IPS-18c (cell line): ENCODE results near the gene BPI.

Experiments used
- H3K4me3 ChIP-seq: 2 replicates; pipeline ENCODE4 v1.7.0; 2013; ENCODE audit warnings: low read depth, mild to moderate bottlenecking, low read length, moderate library complexity; ENCODE audit not compliant: insufficient read depth
- H3K9me3 ChIP-seq: one replicate; pipeline ENCODE4 v1.6.1; 2013; ENCODE audit warnings: mild to moderate bottlenecking, low read length, moderate library complexity; ENCODE audit not compliant: control insufficient read depth, insufficient read depth

The BPI gene

GRCh38 chr20:38339997-38340396, 36.0 kb downstream of the BPI start:
- Histone ChIP-seq H3K4me3 (no peak overlapping the region), H3K9me3 (no peaks in the 10 kb centered on the region)

- Histone ChIP-seq H3K4me3 (no peak overlapping the region), H3K9me3 (no peaks in the 10 kb centered on the region)
These were observed 36.7 kb downstream of the BPI start for GRCh38 chr20:38340693-38341092.

GRCh38 chr20:38342216-38342615, 38.3 kb downstream of the BPI start:
- no peak overlapping the region for H3K4me3 ChIP-seq
- no peaks in the 10 kb centered on the region for H3K9me3 ChIP-seq

- Histone ChIP-seq H3K9me3 (no peaks in the 10 kb centered on the region), H3K4me3 (no peak overlapping the region)
These were observed 38.9 kb downstream of the BPI start for GRCh38 chr20:38342713-38343310.

- H3K4me3 ChIP-seq = peak overlapping the region; percentile 15; the same call in 1 of the 2 replicates
- H3K9me3 ChIP-seq = no peaks in the 10 kb centered on the region
These were observed 39.6 kb downstream of the BPI start for GRCh38 chr20:38343311-38344106.

GRCh38 chr20:38344107-38344701, 40.2 kb downstream of the BPI start:
- Histone ChIP-seq H3K9me3 (no peaks in the 10 kb centered on the region), H3K4me3 (peak overlapping the region; percentile 15; the same call in 1 of the 2 replicates)

GRCh38 chr20:38345643-38346042, 41.7 kb downstream of the BPI start:
- no peaks in the 10 kb centered on the region for H3K9me3 ChIP-seq

GRCh38 chr20:38346247-38346651, 42.3 kb downstream of the BPI start, which contains the start of gene LBP:
LBP (plus strand) TSS chr20:38346482; CDS start chr20:38346517, 35 bp downstream.
- H3K4me3 ChIP-seq = no peak within 1 kb of the TSS
- H3K9me3 ChIP-seq = no peaks in the 10 kb centered on the region

More at GRCh38 chr20:38345643-38346042, 41.7 kb downstream of the BPI start:
- H3K4me3 ChIP-seq = no peak overlapping the region

- H3K9me3 ChIP-seq = no peaks in the 10 kb centered on the region
- H3K4me3 ChIP-seq = no peak overlapping the region
These were observed 42.8 kb downstream of the BPI start for GRCh38 chr20:38346741-38347140.

GRCh38 chr20:38349856-38350255, 45.9 kb downstream of the BPI start:
- Histone ChIP-seq H3K9me3 (no peaks in the 10 kb centered on the region), H3K4me3 (no peak overlapping the region)

GRCh38 chr20:38350879-38351775, 47.2 kb downstream of the BPI start:
- no peak overlapping the region for H3K4me3 ChIP-seq
- H3K9me3 ChIP-seq = no peaks in the 10 kb centered on the region

- Histone ChIP-seq H3K9me3 (no peaks in the 10 kb centered on the region), H3K4me3 (no peak overlapping the region)
These were observed 49.4 kb downstream of the BPI start for GRCh38 chr20:38353316-38353715.

GRCh38 chr20:38354227-38354626, 50.3 kb downstream of the BPI start:
- Histone ChIP-seq H3K4me3 (no peak overlapping the region), H3K9me3 (no peaks in the 10 kb centered on the region)

- no peak overlapping the region for H3K4me3 ChIP-seq
- H3K9me3 ChIP-seq = no peaks in the 10 kb centered on the region
These were observed 51.4 kb downstream of the BPI start for GRCh38 chr20:38355161-38356012.

GRCh38 chr20:38357653-38358207, 53.8 kb downstream of the BPI start:
- Histone ChIP-seq H3K9me3 (no peaks in the 10 kb centered on the region), H3K4me3 (no peak overlapping the region)

- Histone ChIP-seq H3K4me3 (no peak overlapping the region), H3K9me3 (no peaks in the 10 kb centered on the region)
These were observed 54.6 kb downstream of the BPI start for GRCh38 chr20:38358556-38358955.
